Trophoblast cell (in vitro differentiated cells and primary cell): ENCODE measurements around the gene MED10.

Experiments
- DNase-seq, 2 donors: peaks; one replicate each; pipeline ENCODE4 v3.0.0-alpha.2; 2016
- H2AFZ ChIP-seq: 2 replicates; pipeline ENCODE4 v1.6.1; 2013; ENCODE audit warnings: low read length, moderate library complexity, mild to moderate bottlenecking; ENCODE audit not compliant: insufficient read depth, poor library complexity
- H2AK5ac ChIP-seq: 2 replicates; pipeline ENCODE4 v1.6.1; 2013; ENCODE audit warnings: mild to moderate bottlenecking, low read length
- H2BK120ac ChIP-seq: 2 replicates; pipeline ENCODE4 v1.6.1; 2013; ENCODE audit warnings: low read length, mild to moderate bottlenecking, moderate library complexity; ENCODE audit not compliant: insufficient read depth, poor library complexity
- H2BK12ac ChIP-seq: 2 replicates; pipeline ENCODE4 v1.6.1; 2013; ENCODE audit warnings: mild to moderate bottlenecking, low read length, moderate library complexity
- H2BK5ac ChIP-seq: 2 replicates; pipeline ENCODE4 v1.6.1; 2013; ENCODE audit warnings: low read length, low read depth, moderate library complexity, mild to moderate bottlenecking; ENCODE audit not compliant: poor library complexity
- H3K14ac ChIP-seq: 2 replicates; pipeline ENCODE4 v1.6.1; 2013; ENCODE audit warnings: mild to moderate bottlenecking, low read length
- H3K18ac ChIP-seq: 2 replicates; pipeline ENCODE4 v1.6.1; 2013; ENCODE audit warnings: mild to moderate bottlenecking, low read length
- H3K23ac ChIP-seq: 2 replicates; pipeline ENCODE4 v1.6.1; 2013; ENCODE audit warnings: low read length
- H3K27ac ChIP-seq: 2 replicates; pipeline ENCODE4 v1.5.1; 2013; ENCODE audit warnings: low read depth, mild to moderate bottlenecking, inconsistent platforms, low read length, moderate library complexity
- H3K27me3 ChIP-seq: 2 replicates; pipeline ENCODE4 v1.6.1; 2013; ENCODE audit warnings: inconsistent platforms, mild to moderate bottlenecking, low read length, moderate library complexity; ENCODE audit not compliant: insufficient read depth
- H3K36me3 ChIP-seq, 2 experiments: 1 replicate in 1 of 2; 2 replicates in 1 of 2; pipeline ENCODE4 v1.6.1; 2013; ENCODE audit warnings: low read length in 2 of 2, mild to moderate bottlenecking in 2 of 2, moderate library complexity in 1 of 2; ENCODE audit not compliant: insufficient read depth in 2 of 2, control insufficient read depth in 1 of 2
- H3K4ac ChIP-seq: 2 replicates; pipeline ENCODE4 v1.6.1; 2013; ENCODE audit warnings: low read depth, mild to moderate bottlenecking, low read length, moderate library complexity
- H3K4me1 ChIP-seq, 2 experiments: 1 replicate in 1 of 2; 2 replicates in 1 of 2; pipeline ENCODE4 v1.6.1; 2013; ENCODE audit warnings: low read length in 2 of 2, mild to moderate bottlenecking in 2 of 2, moderate library complexity in 1 of 2; ENCODE audit not compliant: insufficient read depth in 2 of 2, control insufficient read depth in 1 of 2
- H3K4me2 ChIP-seq: 2 replicates; pipeline ENCODE4 v1.6.1; 2013; ENCODE audit warnings: inconsistent platforms, mild to moderate bottlenecking, low read length, moderate library complexity
- H3K4me3 ChIP-seq: 2 replicates; pipeline ENCODE4 v1.5.1; 2013; ENCODE audit warnings: mild to moderate bottlenecking, low read depth, low read length, inconsistent platforms
- H3K79me1 ChIP-seq: one replicate; pipeline ENCODE4 v1.6.1; 2013; ENCODE audit warnings: low read length
- H3K79me2 ChIP-seq: 2 replicates; pipeline ENCODE4 v1.6.1; 2013; ENCODE audit warnings: low read length, mild to moderate bottlenecking; ENCODE audit not compliant: control insufficient read depth, insufficient read depth, poor library complexity
- H3K9ac ChIP-seq: 2 replicates; pipeline ENCODE4 v1.6.1; 2013; ENCODE audit warnings: mild to moderate bottlenecking, low read length
- H3K9me3 ChIP-seq: 2 replicates; pipeline ENCODE4 v1.6.1; 2013; ENCODE audit warnings: low read depth, mild to moderate bottlenecking, control low read depth, inconsistent platforms, low read length; ENCODE audit not compliant: insufficient read depth
- H4K12ac ChIP-seq: 2 replicates; pipeline ENCODE4 v1.6.1; 2013; ENCODE audit warnings: low read depth, mild to moderate bottlenecking, low read length, moderate library complexity
- H4K8ac ChIP-seq: 2 replicates; pipeline ENCODE4 v1.6.1; 2013; ENCODE audit warnings: low read depth, mild to moderate bottlenecking, low read length, moderate library complexity
- H4K91ac ChIP-seq: one replicate; pipeline ENCODE4 v1.6.1; 2013; ENCODE audit warnings: low read depth, mild to moderate bottlenecking, low read length, moderate library complexity
- WGBS: extraction: QIAGEN DNeasy Blood & Tissue Kit; methylation state at CpG from one replicate; pipeline ENCODE4 v1.1.7; 2013; ENCODE audit warnings: missing lambda C conversion rate; ENCODE audit not compliant: insufficient read length, insufficient coverage; ENCODE audit errors: extremely low coverage; 5-methylcytosine and 5-hydroxymethylcytosine counted together

The MED10 gene

GRCh38 chr5:6403416-6403815, 25.1 kb upstream of the MED10 start:
- H4K91ac ChIP-seq, result no peak overlapping the region
- no peak overlapping the region for H2BK5ac ChIP-seq
- no peak overlapping the region for H3K18ac ChIP-seq
- no CpG with 5 or more reads among the region's 4 CpGs for WGBS
- no peaks in the 10 kb centered on the region for H3K27me3 ChIP-seq
- no peak overlapping the region for H3K14ac ChIP-seq
- no peaks in the 10 kb centered on the region for H3K79me2 ChIP-seq
- no peaks in the 10 kb centered on the region for H3K9me3 ChIP-seq
- no peak overlapping the region for H2BK12ac ChIP-seq
- no peak overlapping the region for H3K27ac ChIP-seq
- no peak overlapping the region for H3K4me3 ChIP-seq
- no peak overlapping the region for H2AK5ac ChIP-seq
- H4K12ac ChIP-seq, result no peak overlapping the region
- H2BK120ac ChIP-seq, result no peak overlapping the region
- no peak overlapping the region for H4K8ac ChIP-seq
- H3K4me1 ChIP-seq, result peaks cover 0 to 6% of the 10 kb centered on the region in 2 experiments
- no peak overlapping the region for H2AFZ ChIP-seq
- peaks cover 2% of the 10 kb centered on the region for H3K79me1 ChIP-seq
- H3K36me3 ChIP-seq, result no peaks in the 10 kb centered on the region
- H3K23ac ChIP-seq, result no peak overlapping the region
- H3K4ac ChIP-seq, result no peak overlapping the region
- H3K9ac ChIP-seq, result no peak overlapping the region
- H3K4me2 ChIP-seq, result no peak overlapping the region
- DNase-seq, result no peak

- no peak overlapping the region for H2AFZ ChIP-seq
- no peaks in the 10 kb centered on the region for H3K79me2 ChIP-seq
- no peaks in the 10 kb centered on the region for H3K79me1 ChIP-seq
- H3K14ac ChIP-seq, result no peak overlapping the region
- no peak overlapping the region for H2AK5ac ChIP-seq
- no peak overlapping the region for H3K9ac ChIP-seq
- no peak overlapping the region for H2BK12ac ChIP-seq
- no CpG with 5 or more reads among the region's 6 CpGs for WGBS
- H3K4me2 ChIP-seq, result no peak overlapping the region
- peaks cover 0 to 3% of the 10 kb centered on the region in 2 experiments for H3K4me1 ChIP-seq
- H4K91ac ChIP-seq, result no peak overlapping the region
- H3K27me3 ChIP-seq, result no peaks in the 10 kb centered on the region
- no peak for DNase-seq
- no peak overlapping the region for H2BK120ac ChIP-seq
- no peak overlapping the region for H3K18ac ChIP-seq
- H3K9me3 ChIP-seq, result no peaks in the 10 kb centered on the region
- H3K36me3 ChIP-seq, result no peaks in the 10 kb centered on the region
- H3K23ac ChIP-seq, result no peak overlapping the region
- no peak overlapping the region for H4K8ac ChIP-seq
- H3K4ac ChIP-seq, result no peak overlapping the region
- H4K12ac ChIP-seq, result no peak overlapping the region
- H2BK5ac ChIP-seq, result no peak overlapping the region
- no peak overlapping the region for H3K27ac ChIP-seq
- no peak overlapping the region for H3K4me3 ChIP-seq
Measured at GRCh38 chr5:6402939-6403338, 24.6 kb upstream of the MED10 start.

- Histone ChIP-seq H3K23ac (no peak overlapping the region), H3K9ac (no peak overlapping the region), H3K79me2 (no peaks in the 10 kb centered on the region), H3K18ac (no peak overlapping the region), H4K91ac (no peak overlapping the region), H3K4ac (no peak overlapping the region), H2BK12ac (no peak overlapping the region), H3K36me3 (no peaks in the 10 kb centered on the region), H3K14ac (no peak overlapping the region), H3K27ac (no peak overlapping the region), H3K4me3 (no peak overlapping the region), H3K9me3 (peaks cover 6% of the 10 kb centered on the region), H2AFZ (no peak overlapping the region), H3K4me2 (no peak overlapping the region), H2AK5ac (no peak overlapping the region), H2BK5ac (no peak overlapping the region), H4K8ac (no peak overlapping the region), H3K27me3 (no peaks in the 10 kb centered on the region), H4K12ac (no peak overlapping the region), H2BK120ac (no peak overlapping the region), H3K4me1 (peaks cover 0 to 3% of the 10 kb centered on the region in 2 experiments), H3K79me1 (no peaks in the 10 kb centered on the region)
- no peak for DNase-seq
- no CpG with 5 or more reads among the region's 2 CpGs for WGBS
Measured at GRCh38 chr5:6401410-6401809, 23.1 kb upstream of the MED10 start.

- Histone ChIP-seq H3K79me2 (no peaks in the 10 kb centered on the region), H2BK120ac (no peak overlapping the region), H3K4me3 (no peak overlapping the region), H3K9ac (no peak overlapping the region), H4K91ac (no peak overlapping the region), H3K14ac (no peak overlapping the region), H3K18ac (no peak overlapping the region), H3K23ac (no peak overlapping the region), H4K8ac (no peak overlapping the region), H3K4me1 (peaks cover 0 to 3% of the 10 kb centered on the region in 2 experiments), H2BK5ac (no peak overlapping the region), H3K4ac (no peak overlapping the region), H2AK5ac (no peak overlapping the region), H3K27me3 (no peaks in the 10 kb centered on the region), H3K4me2 (no peak overlapping the region), H3K79me1 (no peaks in the 10 kb centered on the region), H2AFZ (no peak overlapping the region), H4K12ac (no peak overlapping the region), H3K27ac (no peak overlapping the region), H3K36me3 (no peaks in the 10 kb centered on the region), H2BK12ac (no peak overlapping the region), H3K9me3 (peaks cover 6% of the 10 kb centered on the region)
- DNase-seq, result no peak
- WGBS, result no CpG with 5 or more reads among the region's 13 CpGs
Measured at GRCh38 chr5:6399980-6400910, 21.9 kb upstream of the MED10 start.
